Measurements from ENCODE around the gene SLFNL1. TPM values are rescaled to one million over a fixed set of nuclear protein-coding genes. Genes with fewer than 3 reads are reported as not detected.

The SLFNL1 gene
- 0.44 and 0.87 TPM in 2 replicates for total RNA-seq

DNA sequence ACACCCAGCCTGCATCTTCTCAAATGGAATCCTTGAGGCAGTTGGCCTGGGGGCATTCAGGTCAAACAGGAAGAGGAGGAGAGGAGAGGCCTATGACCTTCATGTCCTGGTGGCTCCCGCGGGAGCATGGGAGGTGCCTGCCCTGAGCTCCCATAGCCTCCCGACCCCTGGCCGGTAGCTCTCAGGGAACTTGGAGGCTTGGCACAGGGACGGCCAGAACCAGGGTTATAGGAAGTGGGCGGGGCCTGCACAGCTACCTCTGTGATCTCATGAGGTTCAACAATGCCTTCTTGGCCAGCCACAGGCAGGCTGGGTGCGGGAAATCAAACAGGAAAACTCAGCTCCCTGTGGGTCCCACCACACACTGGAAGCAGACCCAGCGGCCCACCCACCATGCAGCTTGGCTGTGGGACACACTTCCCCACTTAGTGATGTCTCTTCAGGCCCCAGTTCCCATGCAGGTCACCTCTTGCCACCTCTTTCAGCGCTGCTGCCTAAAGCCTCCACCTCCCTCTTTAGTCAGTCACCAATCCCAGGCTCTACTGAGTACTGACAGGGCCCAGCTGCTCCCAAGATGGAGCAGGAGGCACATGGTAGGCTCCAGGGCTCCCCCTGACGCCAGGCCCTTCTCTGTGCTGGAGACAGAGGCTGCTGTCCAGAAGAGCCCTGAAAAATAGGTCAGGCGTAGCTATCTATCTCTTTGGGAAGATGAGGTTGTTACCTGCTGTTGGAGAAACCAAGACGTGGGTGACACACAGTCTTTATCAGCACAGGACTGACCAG lies at the start of gene SLFNL1:
Gene SLFNL1 (minus strand): TSS at position 200 of the 783 bp plus-strand sequence. CDS start 1,065 bp downstream, outside the sequence.

DNA sequence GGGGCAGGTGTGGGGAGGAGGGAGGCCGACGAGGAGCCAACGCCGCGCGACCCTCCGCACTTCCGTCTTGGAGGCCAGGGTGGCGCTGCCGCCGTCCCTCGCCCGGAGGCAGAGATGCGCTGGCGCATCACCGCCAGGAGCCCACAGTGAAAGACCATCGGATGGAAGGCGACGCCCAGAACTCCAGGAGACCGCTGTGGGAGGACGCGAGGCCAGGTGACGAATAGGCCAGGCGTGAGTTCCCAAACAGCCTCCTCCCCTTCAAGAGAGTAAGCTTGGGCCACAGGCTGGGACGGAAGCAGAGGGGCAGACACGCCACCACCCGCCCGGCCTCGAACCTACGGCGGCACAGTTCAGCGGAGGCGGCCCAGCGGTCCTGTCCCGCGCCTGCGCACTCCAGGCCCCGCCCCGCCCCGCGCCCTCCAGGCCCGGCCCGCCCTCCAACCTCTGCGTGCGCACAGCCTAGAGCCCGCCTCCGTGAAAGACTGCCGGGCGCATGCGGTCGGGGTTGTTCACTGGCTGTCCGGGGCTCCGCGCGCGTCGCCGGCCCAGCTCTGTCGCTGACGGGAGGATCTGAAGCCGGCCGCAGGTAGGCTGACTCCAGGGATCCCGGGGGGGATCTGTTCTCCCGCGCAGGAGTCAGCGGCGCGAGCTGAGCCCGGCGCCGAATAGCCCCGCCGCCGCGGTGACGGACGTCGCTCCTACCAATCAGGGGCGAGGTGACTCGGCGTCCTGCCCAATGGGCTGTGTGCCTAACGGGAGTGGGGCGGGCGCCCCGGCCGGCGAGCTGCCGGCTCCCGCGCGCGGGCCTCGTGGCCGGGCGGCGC lies 42.1 kb downstream of the SLFNL1 start, which contains the start of gene CTPS1:
Gene CTPS1 (plus strand): TSS at position 456 of the 827 bp plus-strand sequence. CDS start 3,595 bp downstream, outside the sequence.

Other genes starting within 250 kb of the SLFNL1 start
- under 0.01 TPM in 1 of 2 replicates, not detected in the other for gene KCNQ4, start 237.9 kb downstream of the SLFNL1 start, total RNA-seq
- 3.3 and 4.6 TPM in 2 replicates for gene CITED4, start 159.4 kb downstream of the SLFNL1 start, total RNA-seq
- gene CTPS1, start 42.0 kb downstream of the SLFNL1 start, total RNA-seq = 48.0 and 56.4 TPM in 2 replicates
- gene SCMH1, start 220.6 kb upstream of the SLFNL1 start, total RNA-seq = 16.9 and 18.5 TPM in 2 replicates

Measured in uterine smooth muscle cell (primary cell).